Endothelial cell (in vitro differentiated cells): ENCODE results near the gene DSCAML1. TPM values are rescaled to one million over a fixed set of nuclear protein-coding genes. Genes with fewer than 3 reads are reported as not detected.

Experiments
- DNase-seq: peaks from one replicate; pipeline ENCODE4 v3.0.0; 2021; ENCODE audit warnings: low spot score
- H3K27ac Mint-ChIP-seq: one replicate; pipeline ENCODE4 v1.8.0; 2021; ENCODE audit warnings: mixed read lengths, inconsistent platforms; ENCODE audit not compliant: unreplicated experiment
- H3K27me3 Mint-ChIP-seq: one replicate; pipeline ENCODE4 v1.8.0; 2021; ENCODE audit warnings: mild to moderate bottlenecking, moderate library complexity, mixed read lengths, inconsistent platforms; ENCODE audit not compliant: unreplicated experiment
- H3K36me3 Mint-ChIP-seq: one replicate; pipeline ENCODE4 v1.8.0; 2021; ENCODE audit warnings: mild to moderate bottlenecking, low read depth, mixed read lengths, inconsistent platforms; ENCODE audit not compliant: unreplicated experiment
- H3K4me1 Mint-ChIP-seq: one replicate; pipeline ENCODE4 v1.8.0; 2021; ENCODE audit warnings: mild to moderate bottlenecking, mixed read lengths, inconsistent platforms; ENCODE audit not compliant: unreplicated experiment
- H3K4me3 Mint-ChIP-seq: one replicate; pipeline ENCODE4 v1.8.0; 2021; ENCODE audit warnings: mild to moderate bottlenecking, mixed read lengths, inconsistent platforms; ENCODE audit not compliant: unreplicated experiment
- H3K9me3 Mint-ChIP-seq: one replicate; pipeline ENCODE4 v1.8.0; 2021; ENCODE audit warnings: mixed read lengths, inconsistent platforms; ENCODE audit not compliant: unreplicated experiment
- CTCF ChIP-seq: fragments of 200-600 bp; sonication (generic); IDR thresholded peaks from one replicate; pipeline ENCODE4 v1.5.0; 2021; ENCODE audit warnings: antibody characterized with exemption; ENCODE audit not compliant: unreplicated experiment
- total RNA-seq: library from RNA; stranded (reverse); fragmentation: NEBNext Ultra II Directional; extraction: Animal tissue kit (Norgen Biotek cat#: 25700); gene quantifications from one replicate; pipeline ENCODE4 v1.2.1, GENCODE V29; 2021; ENCODE audit not compliant: unreplicated experiment

Gene DSCAML1
- total RNA-seq, 1 donor from 2014 or later, result 3.8 TPM

GRCh38 chr11:117582433-117582832 lies 214.6 kb downstream of the DSCAML1 start:
- Mint-ChIP-seq H3K9me3 (no peaks in the 10 kb centered on the region), H3K4me3 (no peak overlapping the region), H3K36me3 (no peaks in the 10 kb centered on the region), H3K4me1 (no peaks in the 10 kb centered on the region), H3K27me3 (peaks cover 8% of the 10 kb centered on the region), H3K27ac (no peak overlapping the region)
- DNase-seq, result no peak
- TF ChIP-seq CTCF, result no peak

GRCh38 chr11:117580866-117581265 lies 216.2 kb downstream of the DSCAML1 start:
- no peak for TF ChIP-seq CTCF
- Mint-ChIP-seq H3K27me3 (peaks cover 4% of the 10 kb centered on the region), H3K9me3 (no peaks in the 10 kb centered on the region)

DNA sequence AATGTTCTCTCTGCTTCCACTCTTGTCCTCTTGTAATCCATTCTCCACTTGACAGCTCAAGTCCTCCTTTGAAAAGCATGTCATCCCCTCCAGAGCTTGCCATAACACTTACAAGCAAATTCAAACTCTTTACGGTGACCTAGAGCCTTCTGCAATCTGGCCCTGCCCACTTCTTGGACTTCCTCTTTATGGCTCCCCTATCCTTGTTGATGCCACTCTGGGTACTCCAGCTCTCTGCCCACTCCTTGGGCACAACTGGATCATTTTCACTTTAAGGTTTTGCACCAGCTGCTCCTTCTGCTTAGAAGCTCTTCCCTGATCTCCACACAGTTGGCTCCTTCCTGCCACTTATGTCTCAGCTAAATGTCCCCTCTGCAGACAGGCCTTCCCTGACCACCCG lies 217.9 kb downstream of the DSCAML1 start:
- Mint-ChIP-seq H3K36me3 (no peaks in the 10 kb centered on the region), H3K4me3 (no peak overlapping the region), H3K9me3 (no peaks in the 10 kb centered on the region), H3K27me3 (peaks cover 4% of the 10 kb centered on the region), H3K27ac (no peak overlapping the region), H3K4me1 (no peaks in the 10 kb centered on the region)
- no peak for TF ChIP-seq CTCF
- DNase-seq, result no peak

More at GRCh38 chr11:117580866-117581265, 216.2 kb downstream of the DSCAML1 start:
- H3K4me3 Mint-ChIP-seq, result no peak overlapping the region
- no peaks in the 10 kb centered on the region for H3K4me1 Mint-ChIP-seq
- H3K36me3 Mint-ChIP-seq, result no peaks in the 10 kb centered on the region
- H3K27ac Mint-ChIP-seq, result no peak overlapping the region
- DNase-seq, result no peak

GRCh38 chr11:117575856-117576255 lies 221.2 kb downstream of the DSCAML1 start:
- Mint-ChIP-seq H3K4me3 (no peak overlapping the region), H3K36me3 (no peaks in the 10 kb centered on the region), H3K4me1 (peaks cover 5% of the 10 kb centered on the region), H3K27me3 (peaks cover 1% of the 10 kb centered on the region), H3K27ac (no peak overlapping the region), H3K9me3 (no peaks in the 10 kb centered on the region)
- no peak for DNase-seq
- no peak for TF ChIP-seq CTCF

- Mint-ChIP-seq H3K9me3 (no peaks in the 10 kb centered on the region), H3K4me1 (peaks cover 5% of the 10 kb centered on the region), H3K27ac (no peak overlapping the region), H3K36me3 (no peaks in the 10 kb centered on the region), H3K27me3 (peaks cover 1% of the 10 kb centered on the region), H3K4me3 (no peak overlapping the region)
- no peak for DNase-seq
- no peak for TF ChIP-seq CTCF
Measured at GRCh38 chr11:117574551-117574950, 222.5 kb downstream of the DSCAML1 start.
